Mesendoderm (in vitro differentiated cells): ENCODE data around the gene PRKAR1B. TPM values are rescaled to one million over a fixed set of nuclear protein-coding genes. Genes with fewer than 3 reads are reported as not detected.
A peak's percentile ranks its signal among the peaks of the same experiment; 100 is the strongest.

Experiments
- DNase-seq: peaks from one replicate; pipeline ENCODE4 v3.0.0; 2013
- H2AK5ac ChIP-seq: 2 replicates; pipeline ENCODE4 v1.6.1; 2013; ENCODE audit warnings: low read length, inconsistent platforms
- H2BK120ac ChIP-seq: 2 replicates; pipeline ENCODE4 v1.6.1; 2013; ENCODE audit warnings: low read depth, mild to moderate bottlenecking, low read length, moderate library complexity, mixed read lengths
- H2BK15ac ChIP-seq: replicated peaks from 2 replicates; pipeline ENCODE4 v1.6.1; 2013; ENCODE audit warnings: low read depth, mild to moderate bottlenecking, moderate library complexity
- H2BK5ac ChIP-seq: 2 replicates; pipeline ENCODE4 v1.6.1; 2013; ENCODE audit warnings: low read length, inconsistent platforms
- H3K18ac ChIP-seq: 2 replicates; pipeline ENCODE4 v1.6.1; 2013; ENCODE audit warnings: mild to moderate bottlenecking, low read length, mixed read lengths
- H3K23ac ChIP-seq: one replicate; pipeline ENCODE4 v1.6.1; 2013; ENCODE audit warnings: low read length
- H3K27ac ChIP-seq: 2 replicates; pipeline ENCODE4 v1.5.1; 2013; ENCODE audit warnings: low read depth, mild to moderate bottlenecking, inconsistent platforms, low read length, moderate library complexity
- H3K27me3 ChIP-seq: 2 replicates; pipeline ENCODE4 v1.6.1; 2013; ENCODE audit warnings: low read length, control low read depth, mild to moderate bottlenecking, inconsistent platforms; ENCODE audit not compliant: insufficient read depth, poor library complexity
- H3K36me3 ChIP-seq: 2 replicates; pipeline ENCODE4 v1.6.1; 2013; ENCODE audit warnings: low read length, inconsistent platforms; ENCODE audit not compliant: control insufficient read depth, insufficient read depth
- H3K4ac ChIP-seq: one replicate; pipeline ENCODE4 v1.6.1; 2013; ENCODE audit warnings: low read depth, mild to moderate bottlenecking, low read length, moderate library complexity
- H3K4me1 ChIP-seq: 2 replicates; pipeline ENCODE4 v1.6.1; 2013; ENCODE audit warnings: low read depth, low read length, inconsistent platforms; ENCODE audit not compliant: control insufficient read depth
- H3K4me2 ChIP-seq: 2 replicates; pipeline ENCODE4 v1.6.1; 2013; ENCODE audit warnings: low read length
- H3K4me3 ChIP-seq: 2 replicates; pipeline ENCODE4 v1.5.1; 2013; ENCODE audit warnings: mild to moderate bottlenecking, low read length
- H3K56ac ChIP-seq: one replicate; pipeline ENCODE4 v1.6.1; 2013; ENCODE audit warnings: low read length
- H3K79me1 ChIP-seq: 2 replicates; pipeline ENCODE4 v1.6.1; 2013; ENCODE audit warnings: low read length, inconsistent platforms
- H3K79me2 ChIP-seq: 2 replicates; pipeline ENCODE4 v1.6.1; 2013; ENCODE audit warnings: mild to moderate bottlenecking, low read length; ENCODE audit not compliant: control insufficient read depth, insufficient read depth
- H3K9ac ChIP-seq: 2 replicates; pipeline ENCODE4 v1.6.1; 2013; ENCODE audit warnings: low read length, inconsistent platforms
- H4K5ac ChIP-seq: one replicate; pipeline ENCODE4 v1.6.1; 2013; ENCODE audit warnings: low read length
- H4K8ac ChIP-seq: one replicate; pipeline ENCODE4 v1.6.1; 2013; ENCODE audit warnings: low read depth, mild to moderate bottlenecking, control low read depth, low read length, moderate library complexity
- WGBS: extraction: QIAGEN DNeasy Blood & Tissue Kit; methylation state at CpG from one replicate; pipeline ENCODE4 v1.1.7; 2013; ENCODE audit warnings: low lambda C conversion rate, missing lambda C conversion rate; ENCODE audit not compliant: insufficient coverage; ENCODE audit errors: extremely low coverage; 5-methylcytosine and 5-hydroxymethylcytosine counted together
- polyA plus RNA-seq, 2 experiments: library from polyadenylated mRNA; stranded (reverse); fragments of 200-250 nt; gene quantifications; one replicate each; pipeline ENCODE4 v1.2.3, GENCODE V29; 2013

PRKAR1B gene
- 25.9 TPM for polyA plus RNA-seq (2013, experiment 1 of 2)
- polyA plus RNA-seq (2013, experiment 2 of 2): 26.8 TPM

- no peak within 1 kb of the TSS for H4K5ac ChIP-seq
- no CpG with 5 or more reads among the region's 66 CpGs for WGBS
- peaks cover 21% of the 10 kb centered on the region for H3K79me1 ChIP-seq
- H2BK120ac ChIP-seq: no peak within 1 kb of the TSS
- no peak within 1 kb of the TSS for H3K23ac ChIP-seq
- H4K8ac ChIP-seq: peak within 1 kb of the TSS; percentile 98
- DNase-seq: no peak
- peak within 1 kb of the TSS; percentile 99 for H3K4ac ChIP-seq
- H3K18ac ChIP-seq: peak within 1 kb of the TSS; percentile 81
- peak within 1 kb of the TSS; percentile 59 for H3K4me2 ChIP-seq
- no peaks in the 10 kb centered on the region for H3K27me3 ChIP-seq
- H3K56ac ChIP-seq: peak within 1 kb of the TSS; percentile 94
- peaks cover 9% of the 10 kb centered on the region for H3K36me3 ChIP-seq
- H3K27ac ChIP-seq: no peak within 1 kb of the TSS
- H2AK5ac ChIP-seq: no peak within 1 kb of the TSS
- H2BK15ac ChIP-seq: no peak within 1 kb of the TSS
- peak within 1 kb of the TSS; percentile 87 for H3K9ac ChIP-seq
- H3K4me3 ChIP-seq: peak within 1 kb of the TSS; percentile 58
- peaks cover 31% of the 10 kb centered on the region for H3K79me2 ChIP-seq
- H2BK5ac ChIP-seq: no peak within 1 kb of the TSS
- no peaks in the 10 kb centered on the region for H3K4me1 ChIP-seq
Measured at GRCh38 chr7:727104-727805, at the start of gene PRKAR1B. PRKAR1B (minus strand) TSS chr7:727281; CDS start chr7:711505, 15,776 bp downstream.

DNA sequence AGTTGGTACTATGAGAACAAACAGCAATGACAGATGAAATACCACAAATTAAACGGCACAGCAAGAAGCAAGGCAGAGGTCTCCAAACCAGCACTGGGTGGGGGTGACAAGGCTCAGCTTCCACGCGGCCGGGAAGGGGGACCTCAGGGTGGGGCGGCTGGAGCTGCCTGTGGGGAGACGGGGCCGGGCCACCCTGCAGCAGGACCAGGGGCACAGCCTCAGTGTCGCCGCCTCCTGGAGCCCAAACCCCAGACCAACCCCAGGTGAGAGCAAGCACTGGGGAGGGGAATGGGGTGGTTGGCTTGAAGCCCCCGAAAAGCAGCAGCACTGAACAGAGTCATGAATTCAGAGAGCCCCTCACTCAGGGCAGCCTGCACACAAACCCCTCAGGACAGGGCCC is 49.3 kb upstream of the PRKAR1B start:
- DNase-seq: no peak
- Histone ChIP-seq H3K79me2 (no peaks in the 10 kb centered on the region), H2BK15ac (no peak overlapping the region), H3K36me3 (peaks cover 4% of the 10 kb centered on the region), H3K4ac (no peak overlapping the region), H3K4me2 (no peak overlapping the region), H2BK5ac (no peak overlapping the region), H3K4me1 (no peaks in the 10 kb centered on the region), H3K27ac (no peak overlapping the region), H3K56ac (no peak overlapping the region), H3K9ac (no peak overlapping the region), H3K23ac (no peak overlapping the region), H2AK5ac (no peak overlapping the region), H3K4me3 (no peak overlapping the region), H3K27me3 (no peaks in the 10 kb centered on the region), H4K8ac (no peak overlapping the region), H2BK120ac (no peak overlapping the region), H3K18ac (no peak overlapping the region), H3K79me1 (no peaks in the 10 kb centered on the region), H4K5ac (no peak overlapping the region)
- WGBS: no CpG with 5 or more reads among the region's 10 CpGs

DNA sequence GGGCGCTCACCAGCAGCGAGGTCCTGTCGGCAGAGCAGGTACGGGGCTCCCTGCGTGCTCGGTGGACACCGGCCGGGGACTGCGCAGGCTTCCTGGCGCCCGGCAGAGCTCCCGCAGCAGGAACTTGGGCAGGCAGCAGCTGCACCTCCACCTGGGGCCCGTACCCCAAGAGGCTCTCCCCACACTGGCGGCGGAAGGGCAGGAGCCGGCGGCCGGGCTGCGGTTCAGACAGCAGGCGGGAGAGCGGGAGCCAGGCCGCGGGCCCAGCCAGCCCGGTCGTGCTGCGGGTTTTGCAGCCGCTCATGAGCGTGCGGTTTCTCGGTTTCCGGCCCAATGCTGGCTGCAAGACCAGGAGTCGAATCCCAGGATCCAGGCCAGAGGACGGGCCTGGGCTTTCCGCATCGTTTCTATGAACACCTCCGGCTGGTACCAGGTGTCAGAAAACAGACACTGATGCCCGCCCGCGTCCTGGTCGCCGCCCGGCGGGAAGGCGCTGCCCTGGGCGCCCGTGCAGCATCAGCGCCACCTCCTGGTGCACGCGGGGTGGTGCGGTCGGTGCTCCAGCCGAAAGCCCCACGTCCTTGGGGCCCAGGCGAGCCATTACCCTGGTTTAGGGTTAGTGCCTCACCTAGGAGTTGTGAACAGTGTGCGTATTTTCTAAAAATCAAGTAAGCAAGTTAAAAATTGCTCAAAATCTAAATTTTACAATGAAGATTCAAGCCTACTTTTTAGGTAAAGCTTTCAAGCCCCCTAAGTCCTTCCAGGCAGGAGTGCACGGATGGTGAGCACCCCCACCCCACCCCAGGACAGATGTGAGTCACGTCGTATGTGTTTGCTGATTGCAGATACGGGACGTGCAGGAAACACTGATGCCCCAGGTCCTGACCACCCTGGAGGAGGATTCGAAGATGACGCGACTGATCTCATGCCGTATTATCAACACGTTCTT is 47.4 kb upstream of the PRKAR1B start:
- H3K4me3 ChIP-seq: no peak overlapping the region
- no peaks in the 10 kb centered on the region for H3K4me1 ChIP-seq
- no peak overlapping the region for H3K4ac ChIP-seq
- peak; percentile 60 for DNase-seq
- no peak overlapping the region for H3K27ac ChIP-seq
- H3K4me2 ChIP-seq: no peak overlapping the region
- H2BK120ac ChIP-seq: no peak overlapping the region
- H3K18ac ChIP-seq: no peak overlapping the region
- no peak overlapping the region for H2BK15ac ChIP-seq
- H2AK5ac ChIP-seq: no peak overlapping the region
- no peak overlapping the region for H4K8ac ChIP-seq
- H3K9ac ChIP-seq: no peak overlapping the region
- no peaks in the 10 kb centered on the region for H3K79me1 ChIP-seq
- peak overlapping the region; percentile 49 for H3K56ac ChIP-seq
- H3K36me3 ChIP-seq: peaks cover 4% of the 10 kb centered on the region
- no peak overlapping the region for H3K23ac ChIP-seq
- no peaks in the 10 kb centered on the region for H3K27me3 ChIP-seq
- H4K5ac ChIP-seq: no peak overlapping the region
- H3K79me2 ChIP-seq: no peaks in the 10 kb centered on the region
- no CpG with 5 or more reads among the region's 65 CpGs for WGBS
- no peak overlapping the region for H2BK5ac ChIP-seq

DNA sequence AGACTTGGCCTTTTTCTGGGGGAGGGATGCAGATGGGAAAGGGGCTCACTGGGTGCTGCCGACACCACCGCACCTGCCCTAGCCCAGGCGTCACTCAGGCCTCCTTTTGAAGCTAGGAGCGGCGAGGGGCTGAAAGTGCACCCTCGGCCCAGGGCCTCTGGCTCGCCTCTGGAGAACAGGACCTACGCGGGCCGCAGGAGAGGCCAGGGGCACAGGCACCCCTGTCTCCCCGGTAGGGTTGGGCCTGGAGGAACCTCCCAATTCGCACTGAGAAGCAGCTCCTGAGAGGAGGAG is 46.5 kb upstream of the PRKAR1B start:
- no peak overlapping the region for H4K5ac ChIP-seq
- no peak overlapping the region for H3K27ac ChIP-seq
- no peak overlapping the region for H3K9ac ChIP-seq
- H3K4me3 ChIP-seq: no peak overlapping the region
- H3K4ac ChIP-seq: no peak overlapping the region
- no peak overlapping the region for H2BK15ac ChIP-seq
- H4K8ac ChIP-seq: no peak overlapping the region
- H2BK120ac ChIP-seq: no peak overlapping the region
- no peaks in the 10 kb centered on the region for H3K79me1 ChIP-seq
- H2AK5ac ChIP-seq: no peak overlapping the region
- H3K18ac ChIP-seq: no peak overlapping the region
- H3K4me2 ChIP-seq: no peak overlapping the region
- no peaks in the 10 kb centered on the region for H3K4me1 ChIP-seq
- peaks cover 3% of the 10 kb centered on the region for H3K36me3 ChIP-seq
- no peak overlapping the region for H3K56ac ChIP-seq
- no peak overlapping the region for H2BK5ac ChIP-seq
- no peak overlapping the region for H3K23ac ChIP-seq
- H3K79me2 ChIP-seq: no peaks in the 10 kb centered on the region
- no peak for DNase-seq
- no peaks in the 10 kb centered on the region for H3K27me3 ChIP-seq
- WGBS: no CpG with 5 or more reads among the region's 12 CpGs

GRCh38 chr7:772861-773621 is 46.0 kb upstream of the PRKAR1B start:
- H3K36me3 ChIP-seq: peaks cover 2% of the 10 kb centered on the region
- no peaks in the 10 kb centered on the region for H3K4me1 ChIP-seq
- no CpG with 5 or more reads among the region's 32 CpGs for WGBS

More at GRCh38 chr7:772861-773621, 46.0 kb upstream of the PRKAR1B start:
- no peak overlapping the region for H3K27ac ChIP-seq
- no peak overlapping the region for H2AK5ac ChIP-seq
- H3K9ac ChIP-seq: no peak overlapping the region
- H4K5ac ChIP-seq: no peak overlapping the region
- DNase-seq: no peak
- no peaks in the 10 kb centered on the region for H3K79me1 ChIP-seq
- H3K27me3 ChIP-seq: no peaks in the 10 kb centered on the region
- H3K79me2 ChIP-seq: no peaks in the 10 kb centered on the region
- H3K56ac ChIP-seq: no peak overlapping the region
- no peak overlapping the region for H3K4me3 ChIP-seq
- H3K18ac ChIP-seq: no peak overlapping the region
- no peak overlapping the region for H4K8ac ChIP-seq
- no peak overlapping the region for H3K23ac ChIP-seq
- H2BK5ac ChIP-seq: no peak overlapping the region
- no peak overlapping the region for H2BK120ac ChIP-seq
- no peak overlapping the region for H2BK15ac ChIP-seq
- no peak overlapping the region for H3K4me2 ChIP-seq
- H3K4ac ChIP-seq: no peak overlapping the region
